K562 (cell line): Measurements from ENCODE around the gene PDHX. TPM values are rescaled to one million over a fixed set of nuclear protein-coding genes. Genes with fewer than 3 reads are reported as not detected.
A peak's percentile ranks its signal among the peaks of the same experiment; 100 is the strongest.

ENCODE experiments used
- ATAC-seq: fragments of 200-7000 bp; cut with Tn5 transposase; 3 replicates; pipeline ENCODE4 v1.9.1; 2020; ENCODE audit warnings: moderate library complexity
- BruUV-seq: library from RNA; stranded (reverse); fragments of 400-500 nt; replicated peaks from 2 replicates; lab custom pipeline; 2021; lab: Mats Ljungman, UMichigan
- CTCF ChIA-PET: fragments of 300-600 bp; formaldehyde crosslinking; extraction: SDS; loops from one replicate; lab custom pipeline; 2021; ENCODE audit warnings: low intra/inter-chr PET ratio; lab: Yijun Ruan, JAX
- POLR2A ChIA-PET: fragments of 300-600, 350-650 bp; sonication (Branson Sonifier 250); formaldehyde crosslinking; extraction: SDS; loops from one replicate; lab custom pipeline; 2021; ENCODE audit warnings: antibody characterized with exemption, inconsistent platforms; lab: Yijun Ruan, JAX
- DNase-seq, 4 experiments: peaks; one replicate each; pipeline versions ENCODE4 v3.0.0 to v3.0.0-alpha.2; 2011 to 2018; ENCODE audit warnings: low spot score in 3 of 4, mixed read lengths in 3 of 4; ENCODE audit errors: extremely low read depth in 1 of 4
- FAIRE-seq: peaks from 2 replicates; lab custom pipeline; 2011; peaks lifted over from hg19 to GRCh38; lab: Jason Lieb, UNC
- H2AFZ ChIP-seq: 2 replicates; pipeline ENCODE4 v1.6.0; 2011; ENCODE audit warnings: low read depth, low read length, control low read depth, inconsistent platforms
- H3K27ac ChIP-seq: fragments of 200-600 bp; 3 replicates; pipeline ENCODE4 v1.8.0; 2011; ENCODE audit warnings: low read depth, mild to moderate bottlenecking, control low read depth, inconsistent platforms, low read length, moderate library complexity, mixed read lengths; ENCODE audit errors: extremely low read depth
- H3K27me3 ChIP-seq, 2 experiments: fragments of 300-600 bp in 1 of 2; 2 replicates in 1 of 2; 3 replicates in 1 of 2; pipeline versions ENCODE4 v1.6.0 to v1.8.0; 2011; ENCODE audit warnings: inconsistent platforms in 2 of 2, low read length in 2 of 2, mild to moderate bottlenecking in 1 of 2, mixed read lengths in 1 of 2, moderate library complexity in 1 of 2; ENCODE audit not compliant: control insufficient read depth in 2 of 2, insufficient read depth in 2 of 2
- H3K36me3 ChIP-seq: fragments of 300-600 bp; 3 replicates; pipeline ENCODE4 v1.8.0; 2011; ENCODE audit warnings: mild to moderate bottlenecking, low read length, inconsistent platforms; ENCODE audit not compliant: control insufficient read depth, insufficient read depth
- H3K4me1 ChIP-seq, 2 experiments: fragments of 200-600 bp in 1 of 2; replicated peaks in 1 of 2; 2 replicates in 1 of 2; 3 replicates in 1 of 2; pipeline versions ENCODE4 v1.5.1 to v1.8.0; 2011; ENCODE audit warnings: inconsistent platforms in 2 of 2, low read length in 2 of 2, mild to moderate bottlenecking in 1 of 2, mixed read lengths in 1 of 2, moderate library complexity in 1 of 2; ENCODE audit not compliant: control insufficient read depth in 2 of 2, insufficient read depth in 2 of 2
- H3K4me2 ChIP-seq: 2 replicates; pipeline ENCODE4 v1.6.1; 2011; ENCODE audit warnings: low read length, control low read depth, inconsistent platforms, mixed read lengths; ENCODE audit not compliant: insufficient read depth
- H3K4me3 ChIP-seq: fragments of 200-600 bp; sonication (generic), shearing (Covaris generic); 2 replicates; pipeline ENCODE4 v1.5.1; 2016; ENCODE audit warnings: control low read depth, inconsistent platforms
- H3K79me2 ChIP-seq: fragments of 200-600 bp; 3 replicates; pipeline ENCODE4 v1.8.0; 2011; ENCODE audit warnings: low read length, inconsistent platforms; ENCODE audit not compliant: control insufficient read depth, insufficient read depth
- H3K9ac ChIP-seq, 2 experiments: 2 replicates each; pipeline versions ENCODE4 v1.6.0 to v1.6.1; 2011; ENCODE audit warnings: low read depth in 2 of 2, low read length in 2 of 2, control low read depth in 1 of 2, inconsistent platforms in 1 of 2, mild to moderate bottlenecking in 1 of 2, mixed read lengths in 1 of 2; ENCODE audit not compliant: insufficient read depth in 1 of 2
- H3K9me1 ChIP-seq: one replicate; pipeline ENCODE4 v1.6.0; 2011; ENCODE audit warnings: inconsistent platforms, mild to moderate bottlenecking, low read length, moderate library complexity; ENCODE audit not compliant: control insufficient read depth, insufficient read depth
- H3K9me3 ChIP-seq: replicated peaks from 2 replicates; pipeline ENCODE4 v1.5.1; 2011; ENCODE audit warnings: low read depth, low read length, inconsistent platforms; ENCODE audit not compliant: control insufficient read depth, insufficient read depth
- H4K20me1 ChIP-seq: replicated peaks from 2 replicates; pipeline ENCODE4 v1.6.1; 2011; ENCODE audit warnings: low read length, inconsistent platforms, mixed read lengths; ENCODE audit not compliant: control insufficient read depth, insufficient read depth
- MCM5 ChIP-seq: fragments of 450-650 bp; IDR thresholded peaks from 2 replicates; pipeline ENCODE4 v1.6.1; 2016; ENCODE audit warnings: low read depth
- NFIC ChIP-seq: fragments of 450-650 bp; IDR thresholded peaks from 2 replicates; pipeline ENCODE4 v1.6.1; 2017; ENCODE audit warnings: mild to moderate bottlenecking, inconsistent platforms
- ZFP36 ChIP-seq: fragments of 150-350 bp; IDR thresholded peaks from 2 replicates; pipeline ENCODE4 v1.6.1; 2018; ENCODE audit warnings: low read length, low read depth; ENCODE audit not compliant: partially characterized antibody
- WGBS: fragments of 100-300 bp; shearing (Covaris generic); methylation state at CpG from one replicate; pipeline ENCODE4 v1.1.6; 2016; ENCODE audit warnings: low coverage, mixed read lengths; ENCODE audit not compliant: insufficient coverage; ENCODE audit errors: missing lambda C conversion rate; 5-methylcytosine and 5-hydroxymethylcytosine counted together
- in situ Hi-C: fragments of 300-500 bp; cut with MboI; formaldehyde crosslinking; loops from 4 replicates; pipeline ENCODE4 v1.15.0; 2018; ENCODE audit warnings: inconsistent platforms, mixed read lengths
- intact Hi-C: fragments of 100-400 bp; cut with micrococcal nuclease; formaldehyde crosslinking; loops from 2 replicates; pipeline ENCODE4 v1.14.2; 2022
- polyA plus RNA-seq, 8 experiments: library from polyadenylated mRNA; depleted of rRNA in 4 of 8; stranded (reverse) in 5 of 8; unstranded in 3 of 8; fragments of >200 nt; fragmentation: Nextera tagmentation in 2 of 8; fragmentation: Illumina TruSeq in 1 of 8; extraction: Ambion mirVana in 2 of 8; extraction: Trizol in 1 of 8; gene quantifications; 2 replicates each; pipeline versions ENCODE4 v1.2.1 to v1.2.3, GENCODE V29; 2011 to 2014; ENCODE audit warnings: inconsistent platforms in 1 of 8, missing spikeins in 1 of 8
- total RNA-seq, 7 experiments: library from RNA; depleted of rRNA in 6 of 7; stranded (reverse); fragments of >200 nt in 6 of 7; fragmentation: Illumina TruSeq in 2 of 7; extraction: Trizol in 2 of 7; gene quantifications; 2 replicates each; pipeline versions ENCODE4 v1.2.1 to v1.2.3, GENCODE V29; 2011 to 2021; ENCODE audit warnings: low replicate concordance in 1 of 7

PDHX gene
- total and polyA plus RNA-seq, 9 of the 15 experiments (the other 6 are each of a cell fraction or from before 2014, with no cell fraction given): 20.8 to 43.5 (median 31.2) TPM

DNA sequence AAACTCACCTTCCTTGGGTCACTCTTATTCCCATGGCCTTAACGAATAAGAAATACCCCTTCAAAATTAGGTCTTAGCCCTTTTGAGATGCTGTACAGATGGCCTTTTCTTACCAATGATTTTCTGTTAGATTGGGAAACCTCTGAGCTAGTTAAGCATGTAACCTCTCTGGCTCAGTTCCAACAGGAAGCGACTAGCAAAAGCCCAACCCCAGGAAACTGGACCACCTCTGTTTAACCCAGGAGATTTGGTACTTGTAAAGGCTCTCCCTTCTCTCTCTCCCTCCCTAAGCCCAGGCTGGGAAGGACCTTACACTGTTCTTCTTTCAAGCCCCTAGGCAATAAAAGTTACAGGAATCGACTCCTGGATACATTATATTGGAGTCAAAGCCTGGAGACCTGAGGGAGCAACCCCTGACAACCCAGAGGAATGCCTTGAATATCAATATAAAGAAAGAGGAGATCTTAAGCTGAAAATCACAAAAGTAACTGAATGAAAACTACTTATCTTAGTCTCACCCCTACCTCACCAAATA, 11.9 kb upstream of the PDHX start (continued):
- TF ChIP-seq MCM5 (no peak), NFIC (peak; percentile 64)

- DNase-seq (no peak), ATAC-seq (no peak), FAIRE-seq (no peak)
- H3K27ac ChIP-seq: no peak overlapping the region
- H3K79me2 ChIP-seq: peaks cover 51% of the 10 kb centered on the region
- H3K9ac ChIP-seq: no peak overlapping the region
- no peak overlapping the region for H3K4me3 ChIP-seq
- no peak overlapping the region for H2AFZ ChIP-seq
- intact Hi-C loops (no loop called here), in situ Hi-C loops (no loop called here)
- no peaks in the 10 kb centered on the region for H3K9me3 ChIP-seq
- TF ChIP-seq ZFP36: no peak
- peaks cover 9% of the 10 kb centered on the region; the same call in 2 of the 3 replicates for H3K36me3 ChIP-seq
- H3K4me2 ChIP-seq: no peak overlapping the region
- H3K9me1 ChIP-seq: no peaks in the 10 kb centered on the region
- WGBS: 90% methylated on average over 7 of the region's 7 CpGs
- H4K20me1 ChIP-seq: peaks cover 14% of the 10 kb centered on the region
- H3K4me1 ChIP-seq: peaks cover 5 to 13% of the 10 kb centered on the region in 2 experiments; a peak in 4 of 5 replicates
- H3K27me3 ChIP-seq: no peaks in the 10 kb centered on the region
- CTCF ChIA-PET: no interaction called here
- POLR2A ChIA-PET: no interaction called here
- no TSS peak for BruUV-seq
Measured at GRCh38 chr11:34905666-34906065, 10.8 kb upstream of the PDHX start.
